Effector CD4-positive, alpha-beta T cell (primary cell): Measurements from ENCODE around the gene SV2C.
"Not testable (repeated sequence)": the region's sequence is repeated elsewhere in the genome, so short reads cannot be mapped to it uniquely, and the experiment has no call there.

ENCODE experiments used
- DNase-seq: peaks from one replicate; pipeline ENCODE4 v3.0.0-alpha.2; 2020

Gene SV2C

GRCh38 chr5:76305775-76306174 lies 222.6 kb downstream of the SV2C start:
- no peak for DNase-seq

- DNase-seq = no peak
These were observed 227.0 kb downstream of the SV2C start for GRCh38 chr5:76310208-76310607.

GRCh38 chr5:76312783-76313182 lies 229.6 kb downstream of the SV2C start:
- no peak for DNase-seq

GRCh38 chr5:76314643-76315042 lies 231.5 kb downstream of the SV2C start:
- DNase-seq = no peak

- no peak for DNase-seq
These were observed 236.5 kb downstream of the SV2C start for GRCh38 chr5:76319673-76320072.

GRCh38 chr5:76323494-76323893 lies 240.3 kb downstream of the SV2C start:
- not testable (repeated sequence) for DNase-seq

- DNase-seq = no peak
These were observed 242.1 kb downstream of the SV2C start for GRCh38 chr5:76325326-76325725.

GRCh38 chr5:76325876-76326491 lies 242.8 kb downstream of the SV2C start:
- no peak for DNase-seq

- no peak for DNase-seq
These were observed 243.6 kb downstream of the SV2C start for GRCh38 chr5:76326577-76327302.

GRCh38 chr5:76329346-76329745 lies 246.2 kb downstream of the SV2C start:
- DNase-seq = no peak

GRCh38 chr5:76331126-76331525 lies 247.9 kb downstream of the SV2C start:
- no peak for DNase-seq

GRCh38 chr5:76332102-76332501 lies 248.9 kb downstream of the SV2C start:
- DNase-seq = no peak

GRCh38 chr5:76332611-76333205 lies 249.5 kb downstream of the SV2C start:
- no peak for DNase-seq

GRCh38 chr5:76333571-76333970 lies 250.4 kb downstream of the SV2C start:
- no peak for DNase-seq

- no peak for DNase-seq
These were observed 251.4 kb downstream of the SV2C start for GRCh38 chr5:76334574-76334973.

GRCh38 chr5:76335451-76335850 lies 252.3 kb downstream of the SV2C start:
- DNase-seq = not testable (repeated sequence)

GRCh38 chr5:76336253-76336809 lies 253.1 kb downstream of the SV2C start:
- DNase-seq = not testable (repeated sequence)

- peak; percentile 25 for DNase-seq
These were observed 254.8 kb downstream of the SV2C start for GRCh38 chr5:76337953-76338451.

GRCh38 chr5:76339919-76340318 lies 256.7 kb downstream of the SV2C start:
- no peak for DNase-seq

- DNase-seq = no peak
These were observed 258.6 kb downstream of the SV2C start for GRCh38 chr5:76341651-76342334.

- no peak for DNase-seq
These were observed 259.3 kb downstream of the SV2C start for GRCh38 chr5:76342474-76342873.

- no peak for DNase-seq
These were observed 262.4 kb downstream of the SV2C start for GRCh38 chr5:76345582-76345981.

GRCh38 chr5:76351176-76351575 lies 268.0 kb downstream of the SV2C start:
- DNase-seq = no peak
